GM19438 (cell line): ENCODE results near the gene AMOTL2.

Source experiments
- ATAC-seq: cut with Tn5 transposase; IDR thresholded peaks from one replicate; pipeline ENCODE4 v1.9.1; 2021; ENCODE audit warnings: low read depth; ENCODE audit not compliant: unreplicated experiment

The AMOTL2 gene

DNA sequence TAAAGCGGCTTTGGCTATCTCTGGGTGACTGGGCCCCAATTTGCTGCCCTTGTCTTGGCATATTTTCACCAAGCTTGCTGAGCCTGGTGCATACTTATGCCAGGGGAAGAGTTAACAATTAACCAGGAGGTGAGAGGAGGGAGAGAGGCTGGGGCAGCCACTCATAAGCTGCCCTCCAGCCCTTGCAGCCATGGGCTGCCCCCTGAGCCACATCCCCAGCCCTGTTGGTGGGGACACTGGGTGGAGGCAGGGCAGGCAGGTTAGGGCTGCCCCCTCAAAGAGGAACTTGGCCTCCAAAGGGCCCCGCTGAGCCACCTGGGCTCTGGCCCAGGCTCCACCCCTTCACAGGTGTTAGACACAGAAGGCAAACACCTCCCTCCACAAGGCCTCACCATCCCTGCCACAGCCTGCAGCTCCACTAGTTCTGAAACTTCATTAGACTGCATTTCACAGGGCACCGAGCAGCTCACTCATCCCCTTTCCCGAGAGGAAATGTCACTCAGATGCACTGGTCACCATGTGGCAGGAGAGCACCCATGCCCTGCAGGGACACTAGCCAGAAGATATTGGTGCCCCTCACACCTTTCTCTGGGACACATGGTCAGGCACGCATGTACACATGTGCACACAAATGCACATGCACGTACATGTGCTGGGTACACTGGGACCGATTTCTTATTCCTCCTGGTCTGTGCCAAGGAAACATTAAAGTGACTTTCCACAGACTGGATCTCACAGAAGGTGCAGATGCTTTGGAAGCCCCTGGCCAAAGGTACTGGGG is 20.2 kb downstream of the AMOTL2 start:
- no peak for ATAC-seq

DNA sequence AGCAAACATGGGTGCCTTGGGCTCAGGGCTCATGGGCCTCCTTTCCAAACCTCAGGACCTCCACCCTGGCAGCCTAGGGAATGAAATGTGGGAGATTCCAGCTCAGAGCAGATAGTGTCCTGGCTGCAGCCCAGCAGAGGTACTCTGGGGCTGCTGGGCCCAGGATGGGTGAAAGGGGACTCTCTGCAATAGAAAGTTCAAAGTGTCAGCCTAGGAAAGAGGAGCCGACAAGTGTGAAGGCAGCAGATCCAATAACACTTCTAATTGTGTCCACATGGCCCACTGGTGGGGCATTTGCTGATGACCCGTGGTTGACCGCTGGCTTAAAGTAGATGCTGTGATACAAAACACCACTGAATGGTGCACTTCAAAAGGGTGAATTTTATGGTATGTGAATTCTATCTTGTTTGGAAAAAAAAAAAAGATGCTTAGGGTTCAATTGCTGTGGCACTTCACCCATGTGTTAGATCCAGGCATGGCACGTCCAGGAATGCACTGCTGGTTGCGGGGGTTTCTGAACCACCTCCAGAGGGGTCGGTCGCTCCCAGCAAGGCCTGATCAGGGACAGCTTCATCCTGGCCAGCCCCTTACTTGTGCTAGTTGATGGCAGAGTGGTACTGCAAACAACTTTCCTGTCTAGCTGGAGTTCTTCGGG is 20.9 kb downstream of the AMOTL2 start:
- ATAC-seq, result no peak

DNA sequence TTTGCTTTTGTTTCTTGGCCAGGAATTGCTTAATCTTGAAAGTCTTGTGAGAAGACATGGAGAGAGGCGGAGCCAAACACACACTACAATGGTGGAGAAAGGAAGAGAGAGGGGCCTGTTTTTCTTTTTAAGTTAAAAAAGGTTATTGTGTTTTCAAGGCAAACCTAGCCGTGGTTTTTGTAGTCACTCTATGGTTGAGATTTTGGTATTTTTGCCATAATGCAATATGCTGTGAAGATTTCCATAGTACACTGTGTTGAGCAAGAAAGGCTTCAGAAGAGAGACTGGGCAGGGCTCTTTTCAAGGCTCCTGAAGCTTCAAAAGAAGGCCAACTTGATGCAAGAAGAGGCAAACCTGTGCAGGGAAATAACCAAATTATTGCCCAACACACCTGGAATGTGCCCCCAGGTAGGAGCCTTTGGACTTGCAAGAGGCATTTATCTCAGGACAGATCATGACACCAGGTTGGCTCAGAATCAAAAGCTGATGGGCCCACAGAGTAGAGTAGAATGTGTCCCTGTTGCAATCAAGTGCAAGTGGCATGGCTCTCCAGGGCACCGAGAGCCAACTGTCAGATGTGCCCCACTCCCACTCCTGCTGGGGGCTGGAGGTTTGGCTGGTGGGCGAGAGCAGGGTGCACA is 22.1 kb downstream of the AMOTL2 start:
- ATAC-seq, result no peak

DNA sequence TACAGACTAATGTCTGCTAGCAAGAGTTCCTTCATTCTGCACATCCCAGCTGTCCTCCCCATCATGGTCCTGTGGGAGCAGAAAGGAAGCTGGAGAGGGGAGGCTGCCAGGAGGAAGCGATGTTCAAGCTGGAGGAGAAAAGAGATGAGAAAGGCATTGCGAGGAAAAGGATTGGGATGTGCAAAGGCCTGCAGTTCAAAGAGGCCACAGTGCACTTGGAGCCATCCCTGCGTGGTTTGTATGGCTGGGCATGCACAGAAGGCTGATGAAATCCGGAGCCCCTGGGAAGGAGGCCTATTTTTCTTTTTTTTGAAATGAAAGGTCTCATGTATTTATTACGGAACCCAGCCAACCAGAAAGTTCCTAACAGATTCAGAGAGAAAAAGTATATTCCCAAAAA is 22.8 kb downstream of the AMOTL2 start:
- ATAC-seq, result no peak

DNA sequence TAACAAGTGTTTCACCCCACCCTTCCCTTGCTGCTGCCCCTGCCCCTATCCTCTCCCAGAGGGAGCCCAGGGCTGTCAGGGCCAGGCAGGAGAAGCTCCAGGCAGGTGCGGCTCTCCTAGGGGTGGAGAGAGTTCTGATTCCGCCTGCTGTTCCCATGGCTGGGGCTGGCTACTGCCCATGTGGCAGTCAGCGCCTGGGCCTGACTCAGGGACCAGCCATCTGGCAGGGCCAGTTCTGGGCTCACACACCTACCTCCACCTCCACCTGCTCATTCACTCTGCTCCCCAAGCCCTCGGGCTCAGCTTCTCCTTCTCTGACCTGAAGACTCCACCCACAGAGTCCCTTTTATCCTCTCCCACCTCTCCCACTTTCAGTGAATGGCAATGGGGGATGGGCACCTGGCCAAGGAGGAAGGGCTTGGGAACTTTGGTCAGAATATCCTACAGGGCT is 23.4 kb downstream of the AMOTL2 start:
- ATAC-seq, result no peak

DNA sequence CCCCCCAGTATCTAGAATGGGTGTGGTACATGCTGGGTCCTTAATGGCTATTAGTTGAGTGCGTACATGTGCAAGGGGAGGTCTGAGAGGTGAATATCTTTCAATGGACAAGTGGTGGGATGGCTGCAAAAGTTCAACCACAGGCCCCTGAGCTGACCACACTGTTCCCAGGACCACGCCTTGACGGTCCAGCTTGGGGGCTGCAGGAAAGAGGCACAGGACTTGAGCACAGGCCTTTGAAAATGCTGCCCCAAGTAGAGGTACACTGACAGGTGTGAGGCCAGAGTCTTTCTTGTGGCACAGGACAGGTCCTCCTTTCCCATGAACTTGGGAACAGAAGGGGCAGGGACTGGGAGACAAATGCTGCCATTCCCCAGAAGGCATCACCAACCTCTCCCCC is 24.0 kb downstream of the AMOTL2 start:
- no peak for ATAC-seq

DNA sequence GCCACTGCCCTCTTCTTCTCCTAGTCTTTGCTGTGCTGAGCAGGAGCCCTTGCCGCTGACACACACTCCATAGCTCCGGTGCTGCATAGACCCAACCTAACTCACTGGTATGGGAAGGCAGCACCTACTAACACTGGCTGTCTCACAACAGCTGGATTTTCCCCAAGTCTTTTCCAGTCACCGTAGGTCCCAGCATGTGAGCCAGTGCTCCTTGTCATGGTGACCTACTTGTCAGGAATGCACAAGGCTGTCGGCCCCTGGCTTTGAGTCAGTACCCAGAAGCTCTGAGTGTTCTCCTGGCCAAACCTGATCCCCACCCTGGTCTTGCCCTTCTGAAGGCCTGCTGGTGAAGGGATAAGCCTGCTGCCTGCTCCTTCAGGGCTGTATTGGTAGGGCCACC is 25.7 kb downstream of the AMOTL2 start:
- ATAC-seq, result no peak

DNA sequence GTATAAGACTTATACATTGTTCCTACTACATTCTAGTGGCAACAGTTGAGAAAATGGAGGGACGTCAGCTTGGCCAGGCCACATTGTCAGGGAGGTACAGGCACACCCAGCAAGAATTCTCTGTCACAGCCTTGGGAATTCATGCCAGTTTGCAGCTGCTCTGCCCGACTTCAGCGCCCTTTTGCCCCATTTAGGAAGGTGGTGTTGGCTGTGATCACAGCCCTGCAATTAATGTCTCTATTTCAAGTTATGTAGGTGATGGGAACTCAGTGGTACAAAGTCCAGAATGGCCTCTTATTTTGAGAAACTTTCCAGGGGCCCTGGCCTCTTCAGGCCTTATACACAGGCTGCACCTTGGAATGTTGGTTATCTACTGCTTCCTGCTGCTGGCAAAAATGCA is 26.7 kb downstream of the AMOTL2 start:
- ATAC-seq, result no peak

DNA sequence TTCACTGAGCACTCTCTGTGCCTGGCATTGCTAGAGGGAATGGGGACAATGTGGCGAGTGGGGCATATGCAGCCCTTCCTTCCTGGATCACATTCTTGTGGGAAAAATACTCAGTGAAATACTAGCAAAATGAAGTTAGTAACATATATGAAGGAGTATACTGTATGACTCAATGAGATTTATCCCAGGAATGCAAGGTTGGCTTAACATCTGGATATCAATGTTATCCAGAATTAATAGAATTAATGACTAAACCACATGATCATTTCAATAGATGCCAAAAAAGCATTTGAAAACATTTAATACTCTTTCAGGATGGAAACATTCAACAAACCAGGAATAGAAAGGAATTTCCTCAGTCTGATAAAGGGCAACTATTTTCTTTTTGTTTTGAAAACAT is 27.5 kb downstream of the AMOTL2 start:
- ATAC-seq, result no peak

DNA sequence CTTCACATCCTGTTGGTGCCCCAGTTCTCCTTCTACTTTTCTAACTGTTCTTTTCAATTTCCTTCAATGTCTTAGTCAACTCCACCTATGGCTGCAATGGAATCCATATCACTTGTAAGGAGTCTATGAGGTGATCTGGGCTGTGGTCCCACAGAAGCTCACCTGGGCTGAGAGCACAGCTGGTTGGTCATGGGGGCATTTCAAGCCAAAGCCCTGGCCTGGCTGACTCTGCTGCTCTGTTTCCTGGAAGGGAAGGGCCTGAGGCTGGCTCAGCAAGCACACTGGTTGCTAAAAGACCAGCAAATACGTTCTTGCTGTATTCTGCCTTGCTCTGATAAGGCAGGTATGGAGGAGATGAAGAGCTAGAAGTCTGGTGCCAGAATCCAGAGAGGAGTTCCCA is 29.0 kb downstream of the AMOTL2 start:
- ATAC-seq, result no peak

DNA sequence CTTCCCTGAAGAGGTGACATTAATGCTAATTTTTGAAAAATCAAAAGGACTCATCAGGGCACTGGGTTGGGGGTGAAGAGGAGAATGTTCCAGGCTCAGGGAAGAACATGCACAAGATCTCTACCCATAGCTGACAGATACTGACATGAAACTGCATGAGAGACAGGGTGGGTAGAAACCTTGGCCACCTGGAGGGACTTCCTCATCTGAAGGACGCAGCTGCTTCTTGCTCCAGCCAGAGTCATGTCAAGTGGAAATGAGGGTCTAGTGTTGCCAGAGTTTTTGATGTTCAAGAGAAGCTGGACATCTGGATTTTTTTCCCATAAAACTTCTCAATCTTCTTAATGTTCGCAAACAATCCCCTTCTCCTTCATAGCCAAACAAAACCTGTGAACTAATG is 29.7 kb downstream of the AMOTL2 start:
- ATAC-seq, result no peak

DNA sequence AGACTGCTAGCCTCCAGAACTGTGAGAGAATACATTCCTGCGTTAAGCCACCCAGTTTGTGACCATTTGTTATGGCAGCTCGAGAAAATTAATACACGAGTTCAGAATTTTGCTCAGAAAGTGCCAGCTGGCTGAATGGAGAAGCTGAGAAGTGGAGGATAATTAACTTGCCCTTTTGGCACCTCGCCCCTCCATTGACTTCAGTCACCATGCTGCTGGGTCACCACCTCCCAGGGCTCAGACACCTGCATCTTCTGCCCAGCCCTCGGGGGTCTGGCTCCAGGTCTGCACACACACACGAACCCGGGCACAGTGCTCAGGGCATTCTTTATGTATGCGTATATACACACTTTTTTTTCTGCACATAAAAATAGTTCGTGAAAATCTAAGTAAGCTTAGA is 32.0 kb downstream of the AMOTL2 start:
- ATAC-seq, result no peak

DNA sequence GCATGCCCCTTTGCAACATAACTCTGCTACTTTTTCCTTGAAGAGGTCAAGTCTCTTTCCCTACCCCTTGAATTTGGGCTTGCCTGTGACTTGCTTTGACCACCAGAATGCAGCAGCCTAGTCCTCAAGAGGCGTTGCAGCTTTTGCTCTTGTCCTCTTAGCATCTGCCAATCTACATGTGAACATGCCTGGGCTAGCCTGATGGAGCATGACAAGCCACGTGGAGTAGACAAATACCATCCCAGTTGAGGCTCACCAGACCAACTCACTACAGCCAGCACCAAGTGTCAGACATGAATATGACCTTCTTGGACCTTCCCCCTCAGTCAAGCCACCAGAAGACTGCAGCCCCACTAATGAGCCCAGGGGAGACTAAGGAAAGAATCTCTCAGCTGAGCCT is 32.9 kb downstream of the AMOTL2 start:
- ATAC-seq, result no peak

DNA sequence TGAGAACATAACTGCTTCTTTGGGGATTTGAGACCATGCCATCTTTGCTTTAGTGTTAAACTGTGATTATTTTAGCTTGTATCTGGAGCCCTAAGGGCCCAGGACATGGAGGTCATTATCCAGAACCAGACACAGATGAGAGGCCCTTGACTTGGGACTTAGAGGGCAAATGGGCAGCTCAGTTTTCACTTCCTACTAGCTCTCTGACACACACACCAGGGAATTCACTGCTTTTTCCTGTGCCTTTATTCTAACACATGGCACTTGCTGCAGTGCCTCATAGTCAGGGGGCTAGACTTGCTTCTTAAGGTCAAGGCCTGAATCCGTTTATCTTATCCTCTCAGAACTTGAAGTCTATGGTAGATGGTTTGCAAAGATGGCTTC is 33.3 kb downstream of the AMOTL2 start:
- no peak for ATAC-seq

DNA sequence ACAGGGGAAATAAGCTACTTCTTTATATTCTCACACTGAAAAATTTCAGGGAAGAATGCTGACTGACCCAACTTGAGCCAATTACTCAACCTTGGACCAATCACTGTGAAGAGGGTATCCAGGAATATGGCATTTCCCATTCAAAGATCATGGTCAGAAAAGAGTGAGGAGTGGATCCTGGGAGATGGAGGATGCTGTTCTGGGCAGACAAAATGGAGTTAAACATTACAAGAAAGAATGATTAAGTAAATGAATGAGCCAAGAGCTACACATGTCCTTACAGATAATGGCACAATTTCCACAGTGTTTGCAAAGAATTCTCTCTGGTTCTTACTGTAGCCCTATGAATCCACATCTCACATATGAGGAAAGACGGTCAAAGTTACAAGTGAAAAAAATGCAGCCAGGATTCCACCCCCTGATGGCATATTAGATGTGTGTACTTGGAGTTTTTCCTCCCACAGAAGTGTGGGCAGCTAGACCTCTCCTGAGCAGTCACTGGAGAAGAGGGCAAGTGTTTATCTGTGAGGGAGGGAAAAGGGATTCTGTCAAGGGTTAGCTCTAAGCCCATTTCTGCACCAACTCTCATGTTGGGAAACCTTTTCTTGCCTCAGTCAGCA is 33.8 kb downstream of the AMOTL2 start:
- ATAC-seq, result no peak

DNA sequence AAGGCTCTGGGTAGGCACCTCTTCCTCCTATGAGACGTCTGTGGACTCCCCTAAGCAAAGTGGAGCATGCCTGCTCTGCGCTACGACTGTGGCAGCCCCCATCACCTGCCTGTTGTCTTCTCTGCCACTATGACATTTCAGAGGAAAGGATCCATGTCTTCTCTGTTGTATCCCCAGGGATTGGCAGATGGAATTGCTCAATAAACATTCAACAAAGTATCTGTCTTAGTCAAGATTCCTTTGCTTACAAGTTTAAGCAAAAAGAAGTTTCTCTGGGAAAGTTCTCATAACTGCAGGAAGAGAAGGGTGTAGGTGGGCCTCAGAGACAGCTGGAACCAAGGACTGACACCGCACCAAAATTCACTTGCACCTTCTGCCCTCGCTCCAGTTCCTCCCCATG is 34.3 kb downstream of the AMOTL2 start:
- no peak for ATAC-seq

DNA sequence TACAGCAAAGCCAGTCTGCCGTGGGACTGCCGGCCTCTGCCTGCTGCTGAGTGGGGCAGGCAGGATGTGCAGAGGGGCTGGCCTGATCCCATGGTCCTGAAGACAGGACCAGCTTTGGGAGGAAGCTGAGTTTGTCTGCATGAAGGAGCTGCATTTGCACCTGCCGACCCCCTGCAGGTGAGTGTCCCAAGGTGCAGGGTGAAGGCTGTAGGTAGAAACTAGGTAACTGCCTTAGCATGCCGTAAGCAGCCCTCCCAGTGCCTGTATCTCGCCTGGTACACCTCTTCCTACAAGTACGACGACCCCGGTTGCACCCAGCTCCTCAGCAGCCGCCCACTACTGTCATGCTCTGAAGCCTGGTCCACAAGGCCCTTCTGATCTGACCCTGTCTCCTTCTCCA is 34.9 kb downstream of the AMOTL2 start:
- ATAC-seq, result no peak

DNA sequence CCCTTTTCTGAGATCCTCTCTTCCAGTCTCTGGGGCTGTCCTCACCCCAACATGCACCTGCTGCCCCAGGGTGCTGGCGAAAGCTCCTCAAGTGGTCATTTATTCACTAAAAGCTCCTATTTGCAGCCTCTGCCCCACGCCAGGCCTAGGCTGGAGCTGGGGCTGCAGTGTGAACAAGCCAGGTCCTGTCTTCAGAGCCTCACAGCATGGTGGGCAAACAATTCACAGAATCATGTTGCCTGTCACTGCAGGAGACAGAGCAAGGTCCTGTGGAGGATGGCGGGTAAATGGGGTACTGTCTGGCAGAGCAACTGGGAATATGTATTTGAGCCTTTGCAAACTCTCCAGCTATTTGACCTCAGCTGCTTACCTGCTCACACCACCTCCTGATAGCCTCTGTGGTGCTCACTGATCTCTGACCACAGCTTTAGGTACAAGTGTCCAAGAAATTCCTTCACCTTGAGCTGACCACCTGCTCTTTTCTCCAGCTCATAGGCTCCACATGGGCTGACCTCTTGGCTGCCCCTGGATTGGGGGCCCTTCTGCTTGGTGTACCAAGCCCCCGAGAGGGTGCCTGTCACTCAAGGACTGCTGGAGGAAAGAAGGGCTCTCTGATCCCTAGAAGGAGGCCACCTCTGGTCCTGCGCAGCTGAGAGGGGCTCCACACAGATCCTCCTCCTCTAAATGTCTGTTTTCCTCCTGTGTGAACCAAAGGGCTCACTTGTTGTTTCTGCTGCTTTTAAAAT is 35.6 kb downstream of the AMOTL2 start:
- no peak for ATAC-seq

DNA sequence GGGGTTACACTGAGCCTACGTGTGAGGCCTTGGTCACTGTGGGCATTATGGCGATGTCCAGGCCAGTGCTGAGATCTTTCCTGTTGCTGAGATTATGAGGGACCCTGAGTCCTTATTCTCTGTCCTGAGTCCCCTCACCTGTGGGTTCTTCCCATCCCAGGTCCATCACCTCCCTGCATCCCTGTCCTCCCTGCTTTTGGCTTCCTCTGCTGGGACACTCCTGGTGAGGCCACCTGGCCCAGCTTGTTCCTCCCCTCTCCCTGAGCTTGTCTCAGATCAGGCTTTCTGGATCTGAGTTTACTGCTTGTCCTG is 36.1 kb downstream of the AMOTL2 start:
- no peak for ATAC-seq

DNA sequence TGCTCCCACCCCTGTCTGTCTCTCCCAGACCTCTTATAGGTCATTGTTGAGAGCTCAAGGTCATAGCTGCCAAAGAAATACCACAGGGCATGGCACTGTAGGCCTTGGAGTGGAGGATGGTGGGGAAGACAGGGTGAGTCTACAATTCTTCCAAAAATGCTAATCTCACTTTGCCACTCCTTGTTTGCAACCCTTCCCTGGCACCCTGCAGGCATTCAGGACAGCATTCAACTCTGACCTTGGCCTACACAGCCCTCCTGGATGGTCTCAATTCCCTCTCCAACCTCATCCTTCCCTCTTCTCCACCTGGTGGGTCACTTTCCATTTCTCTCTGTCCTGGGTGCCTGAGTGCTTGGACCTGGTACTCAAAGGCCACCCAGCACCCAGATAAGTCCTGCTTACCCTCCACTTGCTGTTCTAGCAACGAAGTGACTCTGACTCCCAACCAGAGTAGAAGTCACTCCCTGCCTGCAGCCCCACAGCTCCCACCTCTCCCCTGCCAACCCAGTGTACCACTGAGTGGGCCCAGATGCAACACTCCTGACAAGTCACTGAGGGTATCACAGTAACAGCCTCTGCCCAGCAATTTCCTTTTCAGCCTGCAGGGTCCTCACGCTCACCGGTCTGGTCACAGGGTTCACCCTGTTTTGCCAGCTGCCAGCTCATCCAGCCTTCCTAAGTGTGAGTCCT is 36.6 kb downstream of the AMOTL2 start:
- no peak for ATAC-seq
